Frontal cortex (tissue), 4 donors: ENCODE measurements around the gene GRK3. TPM values are rescaled to one million over a fixed set of nuclear protein-coding genes. Genes with fewer than 3 reads are reported as not detected.
"Not testable (repeated sequence)": the region's sequence is repeated elsewhere in the genome, so short reads cannot be mapped to it uniquely, and the experiment has no call there.

Experiments
- DNase-seq, 2 donors: peaks; one replicate each; pipeline ENCODE4 v3.0.0; 2012; ENCODE audit warnings: low spot score in 2 of 2
- FAIRE-seq: peaks from 2 replicates; lab custom pipeline; 2012; peaks lifted over from hg19 to GRCh38; lab: Jason Lieb, UNC
- total RNA-seq: library from RNA; depleted of rRNA; stranded (reverse); fragments of >200 nt; gene quantifications from one replicate; pipeline ENCODE4 v1.2.3, GENCODE V29; 2014
- donor health status: control.
- donor health status: control.
- donor health status: control.

Gene GRK3
- total RNA-seq, 1 donor from 2014 or later, result 60.7 TPM

- DNase-seq, result no peak
- no peak for FAIRE-seq
Measured at GRCh38 chr22:25546751-25547150, 17.7 kb upstream of the GRK3 start.

GRCh38 chr22:25548866-25549464 is 15.5 kb upstream of the GRK3 start:
- FAIRE-seq (no peak), DNase-seq (no peak)

GRCh38 chr22:25551396-25551795 is 13.1 kb upstream of the GRK3 start:
- DNase-seq (no peak), FAIRE-seq (no peak)

GRCh38 chr22:25552405-25552804 is 12.1 kb upstream of the GRK3 start:
- DNase-seq, FAIRE-seq: not testable (repeated sequence)

GRCh38 chr22:25553131-25553530 is 11.3 kb upstream of the GRK3 start:
- FAIRE-seq, result no peak
- no peak for DNase-seq

GRCh38 chr22:25554238-25554671 is 10.2 kb upstream of the GRK3 start:
- no peak for DNase-seq
- FAIRE-seq, result no peak

GRCh38 chr22:25554689-25555088 is 9.8 kb upstream of the GRK3 start:
- DNase-seq (no peak), FAIRE-seq (no peak)

- FAIRE-seq, result no peak
Measured at GRCh38 chr22:25555586-25555985, 8.9 kb upstream of the GRK3 start.

GRCh38 chr22:25557218-25557617 is 7.3 kb upstream of the GRK3 start:
- FAIRE-seq (no peak), DNase-seq (no peak)

More at GRCh38 chr22:25555586-25555985, 8.9 kb upstream of the GRK3 start:
- DNase-seq, result no peak

- no peak for FAIRE-seq
- DNase-seq, result no peak
Measured at GRCh38 chr22:25558341-25558740, 6.1 kb upstream of the GRK3 start.

GRCh38 chr22:25559910-25560309 is 4.6 kb upstream of the GRK3 start:
- not testable (repeated sequence) for DNase-seq, FAIRE-seq

- not testable (repeated sequence) for DNase-seq, FAIRE-seq
Measured at GRCh38 chr22:25561182-25561581, 3.3 kb upstream of the GRK3 start.

GRCh38 chr22:25561927-25562326 is 2.5 kb upstream of the GRK3 start:
- not testable (repeated sequence) for DNase-seq, FAIRE-seq

GRCh38 chr22:25562966-25563760 is 1.3 kb upstream of the GRK3 start:
- FAIRE-seq, DNase-seq: not testable (repeated sequence)

GRCh38 chr22:25563761-25564319 is 635 bp upstream of the GRK3 start:
- DNase-seq (no peak), FAIRE-seq (no peak)

GRCh38 chr22:25564979-25565677 is 653 bp downstream of the GRK3 start:
- DNase-seq (no peak), FAIRE-seq (no peak)

GRCh38 chr22:25566186-25566897 is 1.9 kb downstream of the GRK3 start:
- no peak for FAIRE-seq
- no peak for DNase-seq

GRCh38 chr22:25566898-25567235 is 2.4 kb downstream of the GRK3 start:
- DNase-seq (no peak), FAIRE-seq (no peak)

- FAIRE-seq (no peak), DNase-seq (no peak)
Measured at GRCh38 chr22:25567251-25567675, 2.8 kb downstream of the GRK3 start.

GRCh38 chr22:25568066-25568465 is 3.6 kb downstream of the GRK3 start:
- not testable (repeated sequence) for FAIRE-seq, DNase-seq
